K562 (cell line): ENCODE results near the gene MEAK7.

Source experiments
- BCL6 ChIP-seq: fragments of 250-450 bp; sonication (Bioruptor Pico); IDR thresholded peaks from 2 replicates; pipeline ENCODE4 v1.4.0; 2020
- BRCA1 ChIP-seq, 2 experiments: fragments of 450-650 bp in 1 of 2; sonication (generic) in 1 of 2; formaldehyde crosslinking in 1 of 2; IDR thresholded peaks; 2 replicates each; pipeline versions ENCODE4 v1.5.0 to v1.6.1; 2017 to 2020; ENCODE audit warnings: mild to moderate bottlenecking in 1 of 2, missing genetic modification reagents in 1 of 2
- FOXK2 ChIP-seq, 2 experiments: fragments of 450-650 bp; IDR thresholded peaks in 1 of 2; conservative IDR thresholded peaks in 1 of 2; 2 replicates each; pipeline ENCODE4 v1.6.1; 2016; ENCODE audit warnings: low read depth in 2 of 2, mild to moderate bottlenecking in 1 of 2
- POLR2A ChIP-seq: fragments of 450-650 bp; conservative IDR thresholded peaks from 2 replicates; pipeline ENCODE4 v1.6.1; 2016
- SPI1 ChIP-seq: IDR thresholded peaks from 2 replicates; pipeline ENCODE4 v1.6.1; 2011; ENCODE audit warnings: low read depth, low read length, control low read depth, borderline replicate concordance
- TF ChIP-seq, protein P1 (sequence below): sonication (generic); formaldehyde crosslinking; IDR thresholded peaks from 2 replicates; pipeline ENCODE4 v1.8.1; 2022; ENCODE audit warnings: missing genetic modification reagents
- TF ChIP-seq, protein P2 (sequence below): fragments of 450-650 bp; conservative IDR thresholded peaks from 2 replicates; pipeline ENCODE4 v1.6.1; 2016; ENCODE audit warnings: missing genetic modification characterization, low read depth, mild to moderate bottlenecking, missing compliant biosample characterization, moderate library complexity
- TF ChIP-seq, protein P3 (sequence below): sonication (generic); formaldehyde crosslinking; IDR thresholded peaks from 2 replicates; pipeline ENCODE4 v1.9.0; 2022; ENCODE audit warnings: mild to moderate bottlenecking, missing genetic modification reagents
- TF ChIP-seq, protein P4 (sequence below), 3 experiments: IDR thresholded peaks in 2 of 3; conservative IDR thresholded peaks in 1 of 3; 2 replicates each; pipeline ENCODE4 v1.5.1; 2011 to 2012; ENCODE audit warnings: low read length in 3 of 3, mild to moderate bottlenecking in 3 of 3, control low read depth in 2 of 3, improper control_type of control experiment in 1 of 3, inconsistent platforms in 1 of 3, low read depth in 1 of 3, mixed read lengths in 1 of 3, moderate library complexity in 1 of 3; ENCODE audit not compliant: insufficient read depth in 2 of 3
- TF ChIP-seq, protein P5 (sequence below): sonication (generic); formaldehyde crosslinking; IDR thresholded peaks from 2 replicates; pipeline ENCODE4 v1.8.1; 2023; ENCODE audit warnings: mild to moderate bottlenecking, missing genetic modification reagents

DNA sequence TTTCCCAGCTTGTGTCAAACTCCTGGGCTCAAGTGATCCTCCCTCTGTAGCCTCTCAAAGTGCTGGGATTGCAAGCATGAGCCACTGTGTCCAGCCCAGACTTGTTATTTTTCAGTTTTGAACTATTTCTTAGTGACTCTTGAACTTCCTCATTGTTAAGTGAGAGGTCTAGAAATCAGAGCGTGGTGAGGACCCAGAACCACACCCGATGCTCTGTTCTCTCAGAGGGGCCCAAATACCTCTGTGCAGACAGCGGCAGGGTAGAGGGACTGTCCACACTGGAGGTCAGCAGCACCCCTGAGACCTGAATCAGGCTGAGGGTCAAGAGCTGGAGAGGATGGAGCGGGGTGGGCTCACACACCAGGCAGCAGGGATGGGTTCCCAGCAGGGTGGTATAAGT lies 47.7 kb upstream of the MEAK7 start:
- TF ChIP-seq POLR2A (no peak), FOXK2 (conservative IDR thresholded peaks at IDR 0.05 in 1 of 2, IDR thresholded peaks at IDR 0.05 in 1 of 2; ENCODE audit: low read depth in 2 of 2) (no peak), BCL6 (CRISPR knock-in tag) (no peak), BRCA1 (IDR thresholded peaks at IDR 0.05) (no peak), BRCA1 (CRISPR knock-in tag; IDR thresholded peaks at IDR 0.05) (no peak), SPI1 (no peak)
- TF ChIP-seq, protein P1, sequence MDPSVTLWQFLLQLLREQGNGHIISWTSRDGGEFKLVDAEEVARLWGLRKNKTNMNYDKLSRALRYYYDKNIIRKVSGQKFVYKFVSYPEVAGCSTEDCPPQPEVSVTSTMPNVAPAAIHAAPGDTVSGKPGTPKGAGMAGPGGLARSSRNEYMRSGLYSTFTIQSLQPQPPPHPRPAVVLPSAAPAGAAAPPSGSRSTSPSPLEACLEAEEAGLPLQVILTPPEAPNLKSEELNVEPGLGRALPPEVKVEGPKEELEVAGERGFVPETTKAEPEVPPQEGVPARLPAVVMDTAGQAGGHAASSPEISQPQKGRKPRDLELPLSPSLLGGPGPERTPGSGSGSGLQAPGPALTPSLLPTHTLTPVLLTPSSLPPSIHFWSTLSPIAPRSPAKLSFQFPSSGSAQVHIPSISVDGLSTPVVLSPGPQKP: no peak
- TF ChIP-seq, protein P2, sequence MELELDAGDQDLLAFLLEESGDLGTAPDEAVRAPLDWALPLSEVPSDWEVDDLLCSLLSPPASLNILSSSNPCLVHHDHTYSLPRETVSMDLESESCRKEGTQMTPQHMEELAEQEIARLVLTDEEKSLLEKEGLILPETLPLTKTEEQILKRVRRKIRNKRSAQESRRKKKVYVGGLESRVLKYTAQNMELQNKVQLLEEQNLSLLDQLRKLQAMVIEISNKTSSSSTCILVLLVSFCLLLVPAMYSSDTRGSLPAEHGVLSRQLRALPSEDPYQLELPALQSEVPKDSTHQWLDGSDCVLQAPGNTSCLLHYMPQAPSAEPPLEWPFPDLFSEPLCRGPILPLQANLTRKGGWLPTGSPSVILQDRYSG (tag): no peak
- TF ChIP-seq, protein P3, sequence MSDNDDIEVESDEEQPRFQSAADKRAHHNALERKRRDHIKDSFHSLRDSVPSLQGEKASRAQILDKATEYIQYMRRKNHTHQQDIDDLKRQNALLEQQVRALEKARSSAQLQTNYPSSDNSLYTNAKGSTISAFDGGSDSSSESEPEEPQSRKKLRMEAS: no peak
- TF ChIP-seq, protein P4, sequence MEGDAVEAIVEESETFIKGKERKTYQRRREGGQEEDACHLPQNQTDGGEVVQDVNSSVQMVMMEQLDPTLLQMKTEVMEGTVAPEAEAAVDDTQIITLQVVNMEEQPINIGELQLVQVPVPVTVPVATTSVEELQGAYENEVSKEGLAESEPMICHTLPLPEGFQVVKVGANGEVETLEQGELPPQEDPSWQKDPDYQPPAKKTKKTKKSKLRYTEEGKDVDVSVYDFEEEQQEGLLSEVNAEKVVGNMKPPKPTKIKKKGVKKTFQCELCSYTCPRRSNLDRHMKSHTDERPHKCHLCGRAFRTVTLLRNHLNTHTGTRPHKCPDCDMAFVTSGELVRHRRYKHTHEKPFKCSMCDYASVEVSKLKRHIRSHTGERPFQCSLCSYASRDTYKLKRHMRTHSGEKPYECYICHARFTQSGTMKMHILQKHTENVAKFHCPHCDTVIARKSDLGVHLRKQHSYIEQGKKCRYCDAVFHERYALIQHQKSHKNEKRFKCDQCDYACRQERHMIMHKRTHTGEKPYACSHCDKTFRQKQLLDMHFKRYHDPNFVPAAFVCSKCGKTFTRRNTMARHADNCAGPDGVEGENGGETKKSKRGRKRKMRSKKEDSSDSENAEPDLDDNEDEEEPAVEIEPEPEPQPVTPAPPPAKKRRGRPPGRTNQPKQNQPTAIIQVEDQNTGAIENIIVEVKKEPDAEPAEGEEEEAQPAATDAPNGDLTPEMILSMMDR (IDR thresholded peaks at IDR 0.05 in 2 of 3, conservative IDR thresholded peaks at IDR 0.05 in 1 of 3; ENCODE audit: insufficient read depth in 2 of 3, low read depth in 1 of 3, low read length in 3 of 3): no peak
- TF ChIP-seq, protein P5, sequence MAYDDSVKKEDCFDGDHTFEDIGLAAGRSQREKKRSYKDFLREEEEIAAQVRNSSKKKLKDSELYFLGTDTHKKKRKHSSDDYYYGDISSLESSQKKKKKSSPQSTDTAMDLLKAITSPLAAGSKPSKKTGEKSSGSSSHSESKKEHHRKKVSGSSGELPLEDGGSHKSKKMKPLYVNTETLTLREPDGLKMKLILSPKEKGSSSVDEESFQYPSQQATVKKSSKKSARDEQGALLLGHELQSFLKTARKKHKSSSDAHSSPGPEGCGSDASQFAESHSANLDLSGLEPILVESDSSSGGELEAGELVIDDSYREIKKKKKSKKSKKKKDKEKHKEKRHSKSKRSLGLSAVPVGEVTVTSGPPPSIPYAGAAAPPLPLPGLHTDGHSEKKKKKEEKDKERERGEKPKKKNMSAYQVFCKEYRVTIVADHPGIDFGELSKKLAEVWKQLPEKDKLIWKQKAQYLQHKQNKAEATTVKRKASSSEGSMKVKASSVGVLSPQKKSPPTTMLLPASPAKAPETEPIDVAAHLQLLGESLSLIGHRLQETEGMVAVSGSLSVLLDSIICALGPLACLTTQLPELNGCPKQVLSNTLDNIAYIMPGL: no peak
